ENCODE measurements around the gene PTHLH.

PTHLH gene

GRCh38 chr12:27975222-27976136 is 2.9 kb upstream of the PTHLH start:
- no peak for DNase-seq (ENCODE audit: low read depth in 1 of 2, low spot score in 1 of 2)

- no peak for DNase-seq (ENCODE audit: low read depth in 1 of 2, low spot score in 1 of 2)
Observed at GRCh38 chr12:27974735-27975221, 2.2 kb upstream of the PTHLH start.

- no peak for DNase-seq (ENCODE audit: low read depth in 1 of 2, low spot score in 1 of 2)
Observed at GRCh38 chr12:27973487-27973890, 956 bp upstream of the PTHLH start.

GRCh38 chr12:27971606-27972005 is 927 bp downstream of the PTHLH start:
- no peak for DNase-seq (ENCODE audit: low read depth in 1 of 2, low spot score in 1 of 2)

- no peak for DNase-seq (ENCODE audit: low read depth in 1 of 2, low spot score in 1 of 2)
Observed at GRCh38 chr12:27971121-27971489, 1.4 kb downstream of the PTHLH start.

- no peak for DNase-seq (ENCODE audit: low read depth in 1 of 2, low spot score in 1 of 2)
Observed at GRCh38 chr12:27970401-27971120, 2.0 kb downstream of the PTHLH start.

GRCh38 chr12:27969624-27970400 is 2.7 kb downstream of the PTHLH start:
- peak in 1 of 2 donors; percentile 28 for DNase-seq (ENCODE audit: low read depth in 1 of 2, low spot score in 1 of 2)

- DNase-seq (ENCODE audit: low read depth in 1 of 2, low spot score in 1 of 2) = no peak
Observed at GRCh38 chr12:27968972-27969623, 3.4 kb downstream of the PTHLH start.

- no peak for DNase-seq (ENCODE audit: low read depth in 1 of 2, low spot score in 1 of 2)
Observed at GRCh38 chr12:27967551-27968054, 4.9 kb downstream of the PTHLH start.

- DNase-seq (ENCODE audit: low read depth in 1 of 2, low spot score in 1 of 2) = no peak
Observed at GRCh38 chr12:27966870-27967269, 5.7 kb downstream of the PTHLH start.

- DNase-seq (ENCODE audit: low read depth in 1 of 2, low spot score in 1 of 2) = no peak
Observed at GRCh38 chr12:27965966-27966365, 6.6 kb downstream of the PTHLH start.

GRCh38 chr12:27965411-27965810 is 7.1 kb downstream of the PTHLH start:
- no peak for DNase-seq (ENCODE audit: low read depth in 1 of 2, low spot score in 1 of 2)

GRCh38 chr12:27964123-27964522 is 8.4 kb downstream of the PTHLH start:
- no peak for DNase-seq (ENCODE audit: low read depth in 1 of 2, low spot score in 1 of 2)

- no peak for DNase-seq (ENCODE audit: low read depth in 1 of 2, low spot score in 1 of 2)
Observed at GRCh38 chr12:27960821-27961220, 11.7 kb downstream of the PTHLH start.

GRCh38 chr12:27958675-27959074 is 13.9 kb downstream of the PTHLH start:
- no peak for DNase-seq (ENCODE audit: low read depth in 1 of 2, low spot score in 1 of 2)

GRCh38 chr12:27957366-27957765 is 15.2 kb downstream of the PTHLH start:
- DNase-seq (ENCODE audit: low read depth in 1 of 2, low spot score in 1 of 2) = no peak

- no peak for DNase-seq (ENCODE audit: low read depth in 1 of 2, low spot score in 1 of 2)
Observed at GRCh38 chr12:27953817-27954216, 18.7 kb downstream of the PTHLH start.

- DNase-seq (ENCODE audit: low read depth in 1 of 2, low spot score in 1 of 2) = no peak
Observed at GRCh38 chr12:27953348-27953747, 19.2 kb downstream of the PTHLH start.

GRCh38 chr12:27952510-27952909 is 20.0 kb downstream of the PTHLH start:
- DNase-seq (ENCODE audit: low read depth in 1 of 2, low spot score in 1 of 2) = no peak

GRCh38 chr12:27951898-27952297 is 20.6 kb downstream of the PTHLH start:
- DNase-seq (ENCODE audit: low read depth in 1 of 2, low spot score in 1 of 2) = no peak

GRCh38 chr12:27946421-27946820 is 26.1 kb downstream of the PTHLH start:
- no peak for DNase-seq (ENCODE audit: low read depth in 1 of 2, low spot score in 1 of 2)

Data from stimulated activated CD4-positive, alpha-beta T cell treated with anti-CD3 and anti-CD28 coated beads, Interleukin-15, amount 100 ng/mL, for 1 hour (primary cell).